GM18499 (cell line): ENCODE results near the gene AWAT2.

Source experiments
- ATAC-seq: cut with Tn5 transposase; IDR thresholded peaks from one replicate; pipeline ENCODE4 v1.9.1; 2021; ENCODE audit warnings: moderate number of reproducible peaks; ENCODE audit not compliant: insufficient read depth, unreplicated experiment

The AWAT2 gene

DNA sequence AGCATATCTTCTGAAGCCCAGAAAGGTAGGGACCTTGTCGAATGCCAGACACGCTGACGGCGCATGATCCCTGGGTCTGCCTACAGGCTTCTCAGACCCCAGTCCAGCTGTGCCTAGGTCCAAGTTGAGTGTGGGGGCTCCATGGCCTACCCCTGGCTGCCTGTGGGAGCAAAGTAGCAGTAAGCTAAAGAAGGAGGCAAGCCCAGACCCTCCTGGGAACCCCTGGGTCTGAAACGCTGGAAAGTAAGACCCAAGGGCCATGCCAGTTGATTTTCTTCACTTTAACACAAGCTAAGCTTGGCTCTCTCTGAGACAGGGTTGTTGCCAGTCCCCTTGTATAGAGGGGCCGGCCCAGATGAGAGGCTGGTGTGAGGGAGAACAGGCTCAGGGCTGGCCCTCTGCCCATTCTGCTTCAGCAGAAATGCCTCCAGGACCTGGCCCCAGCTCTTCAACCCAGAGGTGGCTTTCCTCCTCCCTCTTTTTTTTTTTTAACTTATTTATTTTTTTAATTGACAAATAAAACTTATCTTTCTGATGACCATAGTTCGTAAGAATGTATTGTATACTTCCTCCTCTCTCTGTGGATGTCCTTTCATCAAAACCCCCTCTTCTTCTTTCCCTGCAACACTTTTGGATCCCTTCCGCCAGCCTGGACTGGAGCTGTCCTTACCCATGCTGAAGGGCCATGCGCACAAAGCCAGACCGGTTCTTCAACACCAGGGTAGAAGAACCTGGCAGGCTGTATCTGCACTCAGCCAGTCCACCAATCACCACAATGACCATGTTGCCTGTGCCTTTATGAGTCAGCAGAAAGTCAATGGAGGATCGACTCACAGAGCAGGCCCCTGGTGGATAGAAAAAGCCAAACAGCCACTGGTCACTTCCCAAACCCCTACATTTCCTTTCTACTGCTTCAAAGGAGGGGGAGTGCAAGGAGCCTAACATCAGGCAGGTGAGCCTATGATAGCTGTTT, 7.1 kb downstream of the AWAT2 start:
- ATAC-seq, result no peak

DNA sequence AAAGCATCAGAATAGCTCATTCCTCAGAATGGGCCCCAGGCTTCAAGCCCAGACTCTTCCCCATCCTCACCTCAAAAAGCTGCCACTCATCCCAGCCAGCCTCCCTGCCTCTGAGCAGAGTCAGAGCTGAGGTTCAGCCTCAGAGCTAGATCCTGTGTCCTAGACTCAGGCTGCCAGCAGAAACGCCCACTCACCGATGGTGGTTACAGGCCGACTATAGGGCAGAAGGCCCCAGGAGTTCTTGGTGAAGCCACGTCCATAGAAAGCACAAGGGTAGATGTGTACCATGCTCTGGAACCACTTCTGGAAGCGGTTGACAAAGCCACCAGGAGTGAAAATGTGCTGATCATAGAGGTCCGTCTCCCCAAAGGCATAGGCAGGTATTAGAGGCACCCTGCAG, 7.7 kb downstream of the AWAT2 start:
- ATAC-seq, result no peak

DNA sequence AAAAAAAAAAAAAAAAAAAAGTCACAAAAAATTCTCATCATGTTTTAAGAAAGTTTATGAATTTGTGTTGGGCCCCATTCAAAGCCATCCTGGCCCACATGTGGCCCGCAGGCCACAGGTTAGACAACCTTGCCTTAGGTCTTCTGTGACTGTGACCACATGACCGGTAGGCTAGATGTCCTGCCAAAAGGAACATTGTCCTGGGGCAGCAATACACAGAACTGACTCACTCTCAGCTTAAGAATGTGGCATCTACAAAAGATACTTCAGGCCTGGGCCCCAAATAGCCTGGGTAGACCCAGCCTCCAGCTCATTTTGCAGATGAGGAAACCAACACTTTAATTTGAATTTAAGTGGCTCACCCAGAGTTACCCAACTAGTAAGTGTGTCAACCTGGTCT, 10.0 kb downstream of the AWAT2 start:
- no peak for ATAC-seq

DNA sequence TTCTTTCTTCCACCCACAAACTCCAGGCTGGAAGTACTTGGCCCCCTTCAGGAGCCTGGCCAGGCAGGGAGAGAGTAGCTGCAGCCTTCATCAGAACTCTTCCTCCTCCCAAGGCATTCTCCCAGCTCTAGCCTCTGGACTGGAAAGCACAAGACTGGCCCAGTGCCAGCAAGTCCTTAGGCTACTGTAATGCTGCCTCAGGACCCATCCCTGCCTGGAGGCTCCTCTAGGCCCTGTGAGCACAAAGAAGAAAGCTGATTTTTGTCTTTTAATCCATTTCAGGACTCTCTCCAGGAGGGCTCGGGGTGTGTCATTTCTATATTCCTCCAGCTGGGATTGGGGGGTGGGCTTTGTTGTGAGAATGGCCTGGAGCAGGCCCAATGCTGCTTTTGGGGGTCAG, 10.8 kb downstream of the AWAT2 start:
- ATAC-seq, result no peak

DNA sequence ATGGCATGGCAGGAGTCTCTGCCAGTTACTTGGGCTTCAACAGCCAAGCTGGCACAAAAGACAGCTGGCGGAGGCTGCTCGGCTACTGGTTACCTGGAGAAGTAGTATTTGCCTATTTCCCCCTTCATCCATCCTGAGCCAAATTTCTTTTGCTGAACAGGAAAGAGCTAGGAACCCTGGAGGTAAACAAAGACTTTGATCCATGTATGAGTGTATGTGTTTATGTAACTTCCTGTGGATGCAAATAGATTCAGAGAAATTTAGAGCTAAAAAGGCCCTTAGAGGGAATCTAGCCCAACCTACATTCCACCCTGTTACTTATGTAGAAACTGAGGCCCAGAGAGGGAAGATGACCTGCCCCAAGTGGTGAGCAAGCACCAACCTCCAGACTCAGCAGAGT, 11.2 kb downstream of the AWAT2 start:
- no peak for ATAC-seq

DNA sequence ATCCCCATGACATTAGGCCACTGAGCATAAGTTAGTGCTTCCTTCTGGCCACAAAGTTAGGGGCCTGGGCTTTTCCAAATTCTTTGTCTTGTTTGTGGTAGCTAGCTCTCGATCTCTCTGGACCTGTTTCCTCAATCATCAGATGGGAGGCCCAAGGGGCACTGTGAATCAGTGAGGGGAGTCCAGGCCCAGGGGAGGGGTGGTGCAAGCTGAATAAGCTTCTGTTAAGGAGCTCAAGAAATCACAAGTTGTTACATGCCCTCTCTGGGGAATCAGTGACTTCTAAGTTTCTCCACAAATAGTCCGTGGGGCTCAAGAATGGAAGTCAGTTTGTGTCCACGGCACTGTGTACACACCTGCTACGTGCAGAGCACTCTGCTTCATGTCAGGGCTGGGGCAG, 15.1 kb downstream of the AWAT2 start:
- ATAC-seq, result no peak

DNA sequence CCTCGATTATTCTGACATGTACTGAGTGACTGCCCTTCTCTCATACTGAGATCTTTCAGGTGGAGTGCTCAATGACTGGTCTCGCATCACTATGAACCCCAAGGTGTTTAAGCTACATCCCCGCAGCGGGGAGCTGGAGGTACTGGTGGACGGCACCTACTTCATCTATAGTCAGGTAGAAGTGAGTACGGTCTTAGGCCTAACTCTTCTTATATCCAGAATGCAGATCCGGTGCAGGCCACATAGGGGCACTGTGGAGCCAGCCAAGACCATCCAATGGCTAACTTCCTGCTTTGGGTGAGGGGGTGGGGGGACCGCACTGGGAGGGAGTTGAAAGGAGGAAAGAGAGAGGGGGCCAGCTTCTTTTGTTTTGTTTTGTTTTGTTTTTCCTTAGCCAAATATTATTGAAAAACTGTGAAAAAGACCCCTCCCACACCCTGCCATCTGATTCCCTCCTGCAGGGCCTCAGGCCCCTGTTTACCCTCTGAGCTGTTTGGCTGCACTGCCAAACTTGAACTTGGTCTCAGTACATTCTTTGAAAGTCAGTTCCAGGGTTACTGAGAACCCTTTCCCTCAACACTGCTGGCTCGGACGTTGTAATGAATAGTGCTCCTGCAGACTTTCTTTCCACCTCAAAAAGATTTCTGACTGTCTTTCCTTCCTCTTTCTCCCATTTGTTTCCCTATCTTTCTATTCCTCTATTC, 16.2 kb downstream of the AWAT2 start:
- ATAC-seq, result peak; percentile 59

DNA sequence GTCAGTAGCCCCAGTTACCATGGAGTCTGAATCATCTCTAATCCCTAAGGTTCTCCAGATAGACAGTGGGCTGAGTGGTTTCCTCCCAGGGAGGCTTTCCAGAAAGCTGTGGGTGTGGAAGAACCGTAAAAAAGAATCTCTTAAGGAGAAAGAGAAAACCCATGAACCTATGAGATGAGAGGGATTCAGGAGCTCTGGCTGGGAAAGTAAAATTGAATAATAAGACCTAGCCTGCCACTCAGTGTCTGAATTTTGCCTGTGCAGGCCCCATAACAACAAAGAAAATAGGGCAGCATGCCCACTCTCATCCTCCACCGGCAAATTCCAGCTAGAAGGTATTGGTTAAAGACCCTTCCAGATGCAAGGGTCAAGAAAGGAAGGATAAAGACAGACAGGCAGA, 16.9 kb downstream of the AWAT2 start:
- no peak for ATAC-seq

DNA sequence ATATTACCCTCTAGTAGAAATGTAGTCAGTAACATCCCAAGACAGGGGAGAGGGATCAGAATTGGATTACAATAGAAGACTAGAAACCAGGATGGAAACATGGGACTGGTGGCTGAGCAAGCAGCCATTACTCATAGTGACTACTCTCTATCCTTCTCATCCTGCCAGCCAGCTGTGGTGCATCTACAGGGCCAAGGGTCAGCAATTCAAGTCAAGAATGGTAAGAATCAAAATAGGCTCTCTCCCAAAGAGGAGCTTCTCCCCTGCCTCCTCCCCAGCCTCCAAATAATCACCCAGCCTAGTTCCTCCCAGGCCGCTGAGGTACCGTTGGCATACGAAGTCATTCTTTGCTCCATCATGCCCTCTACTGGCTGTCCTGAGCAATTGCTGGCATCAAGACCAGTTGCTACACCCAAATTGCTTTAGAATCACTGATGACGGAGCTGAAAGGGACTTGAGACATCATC, 19.4 kb downstream of the AWAT2 start:
- ATAC-seq, result no peak

DNA sequence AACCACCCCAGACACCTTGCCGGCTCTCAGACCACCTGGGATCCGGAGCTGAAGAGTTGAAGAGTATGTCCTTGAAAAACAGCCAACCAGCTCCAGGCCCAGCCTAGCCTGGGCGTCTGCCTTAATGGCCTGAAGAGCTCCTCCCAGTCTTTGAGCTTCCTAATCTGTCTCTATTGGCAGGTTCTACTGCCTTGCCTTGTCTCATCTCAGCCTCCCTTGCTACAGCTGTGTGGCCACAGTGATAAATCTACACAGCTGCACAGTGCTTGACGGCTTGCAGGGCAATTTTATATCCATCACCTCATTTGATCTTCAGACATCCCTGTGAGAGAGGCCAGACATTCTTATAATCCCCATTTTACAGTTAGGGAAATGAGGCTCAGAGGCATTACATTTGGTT, 19.9 kb downstream of the AWAT2 start:
- no peak for ATAC-seq

DNA sequence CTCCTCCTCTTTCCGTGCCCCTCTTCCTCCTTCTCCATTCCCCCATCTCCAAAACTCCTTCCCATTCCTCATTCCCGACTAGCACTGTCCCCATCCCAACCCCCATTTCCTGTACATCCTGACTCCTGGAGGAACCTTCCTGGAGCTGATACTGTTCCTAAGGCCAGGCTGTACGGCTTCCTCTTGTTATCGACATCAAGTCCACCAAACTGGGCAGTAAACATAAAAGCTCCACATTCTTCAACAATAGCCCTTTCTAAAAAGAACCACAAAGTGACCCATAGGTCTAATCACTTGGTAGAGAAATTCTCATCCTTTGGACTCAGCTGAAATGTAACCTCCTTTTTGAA, 22.9 kb downstream of the AWAT2 start:
- no peak for ATAC-seq

DNA sequence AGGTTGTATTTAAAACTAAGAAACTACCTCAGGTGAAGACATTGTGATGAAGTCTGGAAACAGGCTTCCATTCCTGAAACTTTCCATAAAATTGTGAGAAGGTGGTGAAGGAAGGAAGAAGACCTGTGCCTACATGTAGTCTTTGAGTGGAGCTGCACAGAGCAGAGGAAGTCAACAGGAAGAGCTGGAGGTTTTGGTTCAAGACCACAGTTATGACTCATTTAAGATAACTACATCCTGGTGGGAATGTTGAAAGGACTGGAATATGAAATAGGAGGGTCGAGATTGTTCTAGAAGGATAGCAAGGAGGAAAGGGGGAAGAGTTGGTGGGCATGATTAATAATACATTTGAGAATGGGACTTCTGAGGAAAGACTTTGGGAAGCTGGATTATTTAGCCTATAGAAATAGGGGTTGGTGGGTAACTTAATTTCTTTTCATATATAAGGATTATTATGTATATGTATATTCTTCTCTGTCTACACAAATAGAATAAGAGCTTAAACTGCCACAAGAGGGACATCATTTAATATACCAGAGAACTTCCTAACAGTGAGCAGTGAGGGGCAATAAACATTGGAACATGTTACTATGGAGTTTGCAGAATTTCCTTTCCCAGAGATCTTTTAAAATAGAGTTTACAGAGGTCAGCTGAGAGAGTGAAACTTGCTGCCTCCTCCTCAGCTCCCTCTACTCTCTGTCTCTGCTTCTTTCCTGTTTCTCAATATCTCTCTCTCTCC, 23.5 kb downstream of the AWAT2 start:
- no peak for ATAC-seq

DNA sequence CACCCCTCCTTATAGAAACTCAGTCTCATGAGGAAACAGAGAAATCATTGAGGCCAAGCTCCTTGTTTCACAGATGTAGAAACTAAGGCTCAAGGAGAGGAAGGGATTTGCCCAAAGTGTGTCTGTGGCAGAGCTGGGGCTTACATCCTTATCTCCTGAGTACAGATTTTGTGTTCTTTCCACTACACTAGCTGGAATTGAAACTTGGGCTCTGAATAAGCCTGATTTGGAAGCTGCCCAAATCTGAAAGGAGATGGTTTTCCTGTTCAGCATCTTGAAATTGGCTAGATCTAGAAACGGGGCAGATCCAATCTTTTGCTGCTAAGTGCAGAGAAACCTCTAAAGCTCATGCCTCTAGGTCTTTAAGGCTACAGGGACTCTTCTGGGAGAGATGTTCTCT, 24.3 kb downstream of the AWAT2 start:
- ATAC-seq, result no peak

DNA sequence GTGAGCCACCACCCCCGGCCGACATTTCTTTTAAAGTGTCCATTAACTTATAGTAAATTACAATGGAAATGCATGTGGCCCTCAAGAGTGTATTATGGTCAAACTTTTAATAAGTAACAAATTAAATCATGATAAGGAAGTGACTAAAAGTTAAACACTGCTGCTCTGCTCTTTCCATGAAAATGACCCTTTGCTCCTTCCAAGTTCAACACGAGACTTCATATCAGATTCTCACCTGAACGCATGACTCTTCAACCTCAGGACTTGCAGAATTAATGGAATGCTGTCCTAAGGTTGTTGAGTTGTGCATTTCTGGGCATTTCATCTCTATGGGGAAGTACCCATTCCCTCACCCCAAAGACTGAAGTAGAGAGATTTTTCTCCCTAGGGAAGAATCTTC, 27.1 kb downstream of the AWAT2 start:
- no peak for ATAC-seq

DNA sequence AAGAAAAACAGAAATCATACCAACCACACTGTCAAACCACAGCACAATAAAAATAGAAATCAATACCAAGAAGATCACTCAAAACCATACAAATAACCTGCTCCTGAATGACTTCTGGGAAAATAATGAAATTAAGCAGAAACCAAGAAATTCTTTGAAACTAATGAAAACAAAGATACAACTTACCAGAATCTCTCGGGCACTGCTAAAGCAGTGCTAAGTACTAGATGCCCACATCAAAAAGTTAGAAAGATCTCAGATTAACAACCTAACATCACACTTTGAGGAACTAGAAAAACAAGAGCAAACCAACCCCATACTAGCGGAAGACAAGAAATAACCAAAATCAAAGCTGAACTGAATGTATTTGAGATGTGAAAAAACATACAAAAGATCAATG, 33.2 kb downstream of the AWAT2 start:
- ATAC-seq, result no peak

DNA sequence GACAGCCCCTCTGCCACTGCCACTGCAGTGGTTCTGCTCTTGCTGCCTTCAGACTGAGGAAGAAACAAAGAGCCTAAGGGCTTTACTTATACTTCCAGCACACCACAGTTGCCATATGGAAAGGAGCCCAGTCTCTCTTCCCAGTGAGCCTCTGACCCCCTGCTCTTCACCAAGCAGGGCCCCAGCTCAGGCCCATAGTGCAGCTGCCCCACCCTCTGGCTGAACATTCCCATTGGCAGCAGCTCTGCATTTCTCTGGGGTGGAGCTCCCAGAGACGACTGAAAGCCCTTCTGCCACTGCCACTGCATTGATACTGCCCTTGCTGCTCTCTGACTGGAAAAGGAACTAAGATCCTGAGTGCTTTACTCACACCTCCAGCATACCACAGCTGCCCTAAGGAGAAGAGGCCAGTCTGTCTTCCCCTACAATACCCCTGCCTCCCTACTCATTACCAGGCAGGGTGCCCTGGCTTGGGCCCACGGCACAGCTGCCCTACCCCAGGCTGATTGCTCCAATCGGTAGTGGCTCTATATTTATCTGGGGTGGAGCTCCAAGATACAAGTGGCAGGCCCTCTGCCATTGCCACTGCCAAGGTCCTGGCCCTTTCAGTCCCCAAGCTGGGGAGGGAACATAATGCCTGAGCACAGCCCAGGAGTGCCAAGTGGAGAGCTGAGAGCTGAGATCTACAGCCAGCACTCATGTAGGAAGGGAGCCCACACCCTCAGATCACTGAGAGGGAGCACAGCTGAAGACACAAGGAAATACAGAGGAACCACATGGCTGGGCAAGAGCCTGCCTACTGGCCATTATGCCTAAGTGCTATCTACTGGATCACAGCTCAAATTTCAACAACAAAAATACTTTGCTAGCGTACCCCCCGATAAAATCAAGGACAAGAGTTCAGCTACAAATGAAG, 36.0 kb downstream of the AWAT2 start:
- ATAC-seq, result no peak

DNA sequence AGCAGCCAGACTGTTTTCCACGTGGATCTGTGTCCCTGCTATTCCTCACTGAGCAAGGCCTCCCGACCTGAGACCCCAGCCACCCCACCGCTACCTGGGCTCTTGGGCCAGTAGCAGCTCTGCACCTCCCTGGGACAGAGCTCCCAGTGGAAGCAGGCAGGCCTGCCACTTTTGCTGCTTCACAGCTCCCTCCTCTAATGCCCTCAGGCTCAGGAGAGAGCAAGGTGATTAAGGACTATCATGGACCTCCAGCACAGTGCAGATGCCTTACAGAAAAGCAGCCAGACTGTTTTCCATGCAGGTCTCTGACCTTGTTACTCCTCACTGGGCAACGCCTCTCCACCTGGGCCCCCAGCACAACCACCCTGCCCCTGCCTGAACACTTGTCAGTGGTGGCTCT, 37.0 kb downstream of the AWAT2 start:
- no peak for ATAC-seq

DNA sequence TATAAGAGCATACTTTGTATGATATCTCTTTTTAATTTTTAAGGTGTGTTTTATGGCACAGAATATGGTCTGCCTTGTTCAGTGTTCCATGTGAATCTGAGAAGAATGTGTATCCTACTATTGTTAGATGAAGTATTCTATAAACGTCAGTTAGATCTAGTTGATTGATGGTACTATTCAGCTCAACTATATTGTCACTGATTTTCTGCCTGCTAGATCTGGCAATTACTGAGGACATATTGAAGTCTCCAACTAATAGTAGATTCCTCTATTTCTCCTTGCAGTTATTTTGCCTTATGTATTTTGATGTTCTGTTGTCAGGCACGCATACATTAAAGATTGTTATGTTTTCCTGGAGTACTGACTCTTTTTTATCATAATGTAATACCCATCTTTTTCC, 39.8 kb downstream of the AWAT2 start:
- ATAC-seq, result no peak

DNA sequence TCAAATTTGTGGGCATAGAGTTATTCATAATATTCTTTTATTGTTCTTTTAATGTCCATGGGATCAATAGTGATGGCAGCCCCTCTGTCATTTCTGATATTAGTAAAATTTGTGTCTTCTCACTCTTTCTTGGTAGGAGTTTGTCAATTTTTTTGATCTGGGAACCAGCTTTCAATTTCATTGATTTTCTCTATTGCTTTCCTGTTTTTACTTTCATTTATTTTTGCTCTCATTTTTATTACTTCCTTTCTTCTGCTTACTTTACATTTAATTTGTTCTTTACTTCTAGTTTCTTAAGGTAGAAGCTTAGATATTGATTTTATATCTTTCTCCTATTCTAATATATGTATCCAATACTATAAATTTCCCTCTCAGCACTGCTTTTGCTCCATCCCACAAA, 40.7 kb downstream of the AWAT2 start:
- no peak for ATAC-seq

DNA sequence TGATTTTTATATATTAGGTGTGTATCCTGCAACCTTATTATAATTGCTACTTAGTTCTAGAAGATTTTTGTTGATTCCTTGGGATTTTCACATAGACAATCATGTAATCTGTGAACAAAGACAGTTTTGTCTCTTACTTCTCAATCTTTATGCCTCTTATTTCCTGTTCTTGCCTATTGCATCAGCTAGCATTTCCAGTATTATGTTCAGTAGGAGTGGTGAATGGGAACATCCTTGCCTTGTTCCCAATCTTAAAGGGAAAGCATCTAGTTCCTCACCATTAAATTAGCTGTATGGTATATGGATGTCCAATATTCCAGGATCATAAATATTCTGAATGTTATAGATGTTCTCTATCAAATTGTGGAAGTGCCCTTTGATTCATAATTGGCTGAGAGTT, 41.8 kb downstream of the AWAT2 start:
- no peak for ATAC-seq
